Measurements from ENCODE around the gene B4GALT3.
A peak's percentile ranks its signal among the peaks of the same experiment; 100 is the strongest.
"Not testable (repeated sequence)": the region's sequence is repeated elsewhere in the genome, so short reads cannot be mapped to it uniquely, and the experiment has no call there.

The B4GALT3 gene

GRCh38 chr1:161177112-161177935 is at the start of gene B4GALT3:
Gene B4GALT3 (minus strand): TSS chr1:161177507. CDS start chr1:161176060, 1,447 bp downstream.
- peak; percentile 92 for DNase-seq

DNA sequence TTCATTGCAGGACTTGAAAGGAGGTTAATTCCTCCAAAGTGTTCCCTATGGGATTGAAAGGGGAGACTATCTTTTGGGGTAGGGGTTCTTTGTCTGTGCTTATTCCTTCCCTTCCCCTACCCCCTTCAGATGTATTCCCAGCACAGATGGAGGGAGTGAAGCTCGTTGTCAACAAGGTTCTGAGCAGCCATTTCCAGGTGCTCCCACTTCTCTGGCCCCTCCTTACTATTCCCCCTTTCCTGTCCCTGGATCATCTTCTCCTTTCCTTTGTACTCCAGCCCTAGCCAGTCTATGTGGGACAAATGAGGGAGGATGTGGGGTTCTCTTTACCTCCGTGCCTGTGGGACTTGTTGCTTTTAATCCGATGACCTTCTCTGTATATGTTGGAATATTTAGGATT is 49.5 kb upstream of the B4GALT3 start:
- no peak for DNase-seq

GRCh38 chr1:161226320-161226711 is 49.0 kb upstream of the B4GALT3 start:
- no peak for DNase-seq

DNA sequence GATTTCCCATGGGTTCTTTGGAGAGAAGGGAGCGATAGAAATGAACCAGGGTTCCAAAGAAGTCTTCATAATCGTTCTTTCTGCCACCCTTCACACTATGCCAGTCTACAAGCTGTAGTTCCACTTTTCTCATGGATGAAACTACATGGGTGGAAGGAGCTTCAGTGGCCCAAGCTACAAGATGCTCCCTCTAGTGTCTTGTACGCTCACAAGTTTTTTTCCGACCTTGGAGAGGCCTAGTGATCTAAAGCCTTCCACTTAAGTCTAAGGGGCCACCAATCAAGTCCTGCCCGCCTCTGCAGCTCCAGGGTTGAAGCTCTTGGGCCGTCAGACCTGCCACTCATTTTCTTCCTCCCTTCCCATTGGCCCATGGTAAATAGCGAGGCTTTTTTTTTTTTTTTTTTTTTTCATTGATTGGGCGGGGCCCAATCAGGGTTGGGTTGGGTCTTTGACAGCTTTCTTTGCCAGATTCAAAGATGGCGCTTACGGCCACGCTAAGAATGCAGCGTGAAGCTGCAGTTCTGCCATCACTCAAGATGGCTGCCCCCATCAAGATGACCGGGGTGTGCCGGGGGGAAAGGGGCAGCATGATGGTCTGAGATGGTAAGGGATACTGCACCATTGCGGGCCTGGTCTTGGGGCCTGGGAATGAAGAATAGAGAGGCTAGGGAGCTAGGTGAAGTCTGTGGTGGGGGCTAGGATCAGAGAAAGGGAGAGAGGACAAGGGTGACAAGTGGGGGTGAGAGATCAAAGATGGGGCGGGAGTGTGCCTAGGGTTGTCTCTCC is 48.4 kb upstream of the B4GALT3 start, which contains the start of gene TOMM40L:
TOMM40L (plus strand) TSS at position 527 of the 786 bp plus-strand sequence. CDS start 430 bp downstream, outside the sequence.
- DNase-seq = peak; percentile 97

DNA sequence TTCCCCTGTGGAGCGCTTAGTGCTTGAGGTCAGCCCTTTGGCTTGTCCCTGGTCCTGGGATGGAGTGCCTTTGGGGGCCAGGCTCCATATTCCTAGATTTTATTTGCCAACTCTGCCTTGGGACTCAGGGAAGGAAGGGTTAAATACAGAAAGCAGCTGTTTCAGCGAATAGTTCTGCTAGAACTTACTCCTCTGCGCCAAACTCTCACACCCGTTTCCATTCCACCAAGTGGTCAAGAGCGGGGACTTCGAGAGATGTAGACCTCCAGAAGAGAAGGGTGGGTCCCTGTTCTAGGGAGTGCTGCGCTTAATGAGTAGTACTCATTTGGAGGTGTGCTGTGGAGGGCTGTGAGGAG is 47.8 kb upstream of the B4GALT3 start:
- no peak for DNase-seq

DNA sequence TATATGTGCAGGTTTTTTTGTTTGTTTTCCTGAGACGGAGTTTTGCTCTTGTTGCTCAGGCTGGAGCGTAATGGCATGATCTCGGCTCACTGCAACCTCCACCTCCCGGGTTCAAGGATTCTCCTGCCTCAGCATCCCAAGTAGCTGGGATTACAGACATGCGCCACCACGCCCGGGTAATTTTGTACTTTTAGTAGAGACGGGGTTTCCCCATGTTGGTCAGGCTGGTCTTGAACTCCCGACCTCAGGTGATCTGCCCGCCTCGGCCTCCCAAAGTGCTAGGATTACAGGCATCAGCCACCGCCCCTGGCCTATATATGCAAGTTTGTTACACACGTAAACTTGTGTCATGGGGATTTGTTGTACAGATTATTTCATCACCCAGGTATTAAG is 47.4 kb upstream of the B4GALT3 start:
- DNase-seq = not testable (repeated sequence)

DNA sequence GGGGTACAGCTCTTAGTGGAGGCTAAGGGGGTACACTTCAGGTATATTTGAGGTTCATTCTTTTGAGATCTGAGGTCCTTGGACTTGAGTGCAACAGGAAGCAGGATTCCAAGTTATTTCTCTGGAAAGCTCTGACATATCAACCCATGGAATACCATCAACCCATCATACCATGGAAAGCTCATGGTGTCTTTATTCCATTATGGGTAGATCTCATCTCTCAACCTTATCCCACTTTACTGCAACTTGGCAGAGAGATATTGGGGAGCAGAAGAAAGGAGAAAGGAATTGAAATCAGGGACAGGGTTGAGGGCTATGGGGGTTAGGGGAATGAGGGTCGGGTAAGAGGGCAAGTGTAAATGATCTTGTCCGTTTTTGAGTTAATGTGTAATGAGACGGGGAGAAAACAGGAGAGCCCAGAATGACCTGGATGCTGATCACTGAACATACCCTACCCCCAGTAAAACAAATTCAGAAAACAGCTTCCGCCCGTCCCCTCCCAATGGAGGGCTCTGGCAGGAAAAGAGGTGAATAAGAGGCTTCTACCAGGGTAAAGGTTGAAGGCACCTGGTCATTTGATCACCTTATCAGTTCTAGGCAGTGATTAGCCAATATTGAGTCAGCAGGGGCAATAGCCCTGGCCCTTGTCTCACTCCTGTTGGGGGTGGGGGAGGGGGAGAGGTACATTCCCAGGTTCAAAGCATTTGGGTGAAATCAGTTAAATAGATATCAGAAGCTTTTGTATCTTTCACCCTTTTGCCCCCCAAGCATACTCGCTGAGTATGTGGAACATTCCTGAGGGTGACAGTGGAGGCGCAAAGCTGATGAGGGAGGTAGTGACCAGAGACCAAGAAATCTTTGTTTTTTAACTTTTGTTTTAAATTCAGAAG is 46.7 kb upstream of the B4GALT3 start:
- DNase-seq = no peak

GRCh38 chr1:161222175-161223019 is 45.1 kb upstream of the B4GALT3 start:
- DNase-seq = no peak

DNA sequence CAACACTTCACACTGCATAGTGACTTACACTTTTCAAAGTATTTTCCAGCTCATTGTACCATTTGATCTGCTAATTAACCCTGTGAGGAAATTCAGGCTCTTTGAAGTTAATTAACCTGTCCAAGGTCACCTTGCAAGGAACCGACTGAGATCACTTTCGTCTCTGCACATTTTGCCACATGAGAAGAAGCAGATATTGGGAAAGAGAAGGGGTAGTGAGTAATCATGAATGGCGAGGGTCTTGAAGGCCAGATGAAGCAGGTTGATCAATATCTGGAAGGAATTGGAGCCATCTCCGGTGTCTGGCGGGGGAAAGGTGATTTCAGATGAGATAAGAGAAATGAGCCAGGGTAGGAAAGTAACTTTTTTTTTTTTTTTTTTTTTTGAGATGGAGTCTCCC is 42.7 kb upstream of the B4GALT3 start:
- no peak for DNase-seq

DNA sequence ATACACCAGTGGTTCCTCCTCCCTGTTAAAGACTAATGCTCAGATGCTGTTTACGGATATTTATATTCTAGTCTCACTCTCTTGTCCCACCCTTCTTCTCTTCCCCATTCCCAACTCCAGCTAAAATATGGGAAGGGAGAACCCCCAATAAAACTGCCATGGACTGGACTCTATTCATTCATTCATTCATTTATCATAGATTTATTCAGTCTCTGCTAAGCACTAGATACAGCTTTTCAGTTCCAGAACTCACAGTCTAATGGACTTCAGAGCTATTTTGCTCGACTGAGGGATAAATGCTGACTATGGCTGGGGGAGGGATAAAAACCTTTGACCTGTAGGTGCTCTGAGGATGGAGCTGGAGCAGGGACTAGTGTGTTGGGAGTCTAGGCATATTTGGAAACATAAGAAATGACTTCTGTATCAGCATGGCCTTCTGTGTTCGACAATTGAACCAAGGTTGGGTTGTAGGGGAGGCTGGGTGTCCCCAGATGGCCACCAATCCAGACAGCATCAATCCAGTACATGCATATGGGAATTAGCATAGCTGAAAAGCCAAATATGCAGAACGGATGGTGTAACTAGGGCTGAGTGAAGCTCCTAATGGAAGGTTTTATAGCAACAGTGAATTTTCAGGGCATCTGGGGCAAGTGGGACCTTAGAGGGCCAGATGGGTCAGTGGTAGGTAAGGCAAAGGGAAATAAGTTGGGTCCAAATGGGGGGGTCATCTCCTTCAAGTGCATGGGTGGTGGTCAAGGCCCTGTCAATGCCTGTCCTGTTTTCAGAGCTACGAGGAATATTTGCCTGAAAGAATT is 42.0 kb upstream of the B4GALT3 start:
- DNase-seq = no peak

DNA sequence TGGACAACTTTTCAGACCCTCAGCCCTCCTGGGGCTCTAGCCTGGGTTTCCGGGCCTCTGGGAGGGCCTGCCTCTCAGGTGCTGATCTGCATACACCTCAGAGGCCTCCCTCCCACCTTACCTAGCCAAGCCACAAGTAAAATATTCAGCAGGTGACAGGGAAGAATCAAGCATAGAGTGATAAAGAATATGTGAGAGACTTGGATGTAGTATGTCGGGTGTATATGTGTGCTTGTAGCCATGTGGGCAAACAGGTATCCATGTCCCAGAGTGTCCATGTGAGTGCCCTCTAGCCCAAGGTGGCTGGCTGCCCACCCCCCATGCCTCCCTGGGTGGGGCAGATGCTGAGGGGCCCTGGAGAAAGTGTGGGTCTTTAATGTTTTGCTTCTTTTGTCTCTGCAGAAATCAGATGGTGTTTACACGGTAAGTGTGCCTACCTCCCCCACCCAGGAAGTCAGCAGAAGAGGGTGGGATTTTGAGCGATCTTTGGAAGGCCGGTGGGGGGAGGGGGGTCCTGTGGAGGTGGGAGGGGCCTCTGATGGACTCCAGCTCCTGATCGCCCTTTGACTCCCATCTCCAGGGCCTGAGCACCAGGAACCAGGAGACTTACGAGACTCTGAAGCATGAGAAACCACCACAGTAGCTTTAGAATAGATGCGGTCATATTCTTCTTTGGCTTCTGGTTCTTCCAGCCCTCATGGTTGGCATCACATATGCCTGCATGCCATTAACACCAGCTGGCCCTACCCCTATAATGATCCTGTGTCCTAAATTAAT is 41.2 kb upstream of the B4GALT3 start:
- no peak for DNase-seq

GRCh38 chr1:161217831-161218230 is 40.5 kb upstream of the B4GALT3 start:
- no peak for DNase-seq

GRCh38 chr1:161216945-161217712 is 39.8 kb upstream of the B4GALT3 start:
- DNase-seq = peak; percentile 27

GRCh38 chr1:161215076-161215475 is 37.8 kb upstream of the B4GALT3 start, which contains the start of gene FCER1G:
Gene FCER1G (plus strand): TSS chr1:161215295. CDS start chr1:161215322, 27 bp downstream.
- DNase-seq = peak; percentile 24

- DNase-seq = no peak
These were observed 37.1 kb upstream of the B4GALT3 start for GRCh38 chr1:161214369-161214768.

DNA sequence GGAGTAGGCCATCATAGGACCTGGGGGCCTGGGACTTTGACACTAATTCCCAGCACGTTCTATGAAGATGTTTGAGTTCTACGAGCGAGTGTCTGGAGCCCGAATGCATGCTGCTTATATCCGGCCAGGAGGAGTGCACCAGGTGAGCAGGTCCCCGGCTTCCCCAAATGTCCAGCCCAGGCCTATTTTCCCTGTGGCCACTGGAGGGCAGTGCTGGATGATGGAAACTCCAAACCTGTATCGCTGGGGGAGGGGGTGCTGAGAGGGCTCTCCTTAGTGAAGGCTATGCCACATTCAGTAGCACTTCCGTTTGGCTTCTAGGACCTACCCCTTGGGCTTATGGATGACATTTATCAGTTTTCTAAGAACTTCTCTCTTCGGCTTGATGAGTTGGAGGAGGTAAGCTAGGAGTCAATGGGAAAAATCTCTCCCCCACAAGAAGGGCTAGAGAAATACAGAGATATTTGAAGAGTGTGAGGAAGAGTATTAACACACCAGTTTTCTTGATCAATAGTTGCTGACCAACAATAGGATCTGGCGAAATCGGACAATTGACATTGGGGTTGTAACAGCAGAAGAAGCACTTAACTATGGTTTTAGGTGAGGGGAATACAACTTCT is 32.6 kb upstream of the B4GALT3 start:
- peak; percentile 80 for DNase-seq

DNA sequence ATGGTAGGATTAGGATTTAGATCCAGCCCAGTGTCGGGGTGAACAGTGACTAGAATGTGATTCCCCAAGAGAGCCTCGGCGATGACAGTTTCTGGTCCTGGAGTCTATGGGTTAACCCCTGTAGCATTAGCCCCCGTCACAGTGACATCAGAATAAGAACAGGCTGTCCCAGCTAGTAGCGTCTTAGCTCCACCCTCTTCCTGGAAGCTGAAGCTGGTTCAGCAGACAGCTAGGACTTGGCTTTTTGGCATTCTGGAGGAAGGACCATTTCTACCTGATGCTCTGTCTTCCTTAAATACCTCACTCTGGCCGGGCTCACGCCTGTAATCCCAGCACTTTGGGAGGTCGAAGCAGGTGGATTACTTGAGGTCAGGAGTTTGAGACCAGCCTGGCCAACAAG is 29.9 kb upstream of the B4GALT3 start:
- DNase-seq = no peak

DNA sequence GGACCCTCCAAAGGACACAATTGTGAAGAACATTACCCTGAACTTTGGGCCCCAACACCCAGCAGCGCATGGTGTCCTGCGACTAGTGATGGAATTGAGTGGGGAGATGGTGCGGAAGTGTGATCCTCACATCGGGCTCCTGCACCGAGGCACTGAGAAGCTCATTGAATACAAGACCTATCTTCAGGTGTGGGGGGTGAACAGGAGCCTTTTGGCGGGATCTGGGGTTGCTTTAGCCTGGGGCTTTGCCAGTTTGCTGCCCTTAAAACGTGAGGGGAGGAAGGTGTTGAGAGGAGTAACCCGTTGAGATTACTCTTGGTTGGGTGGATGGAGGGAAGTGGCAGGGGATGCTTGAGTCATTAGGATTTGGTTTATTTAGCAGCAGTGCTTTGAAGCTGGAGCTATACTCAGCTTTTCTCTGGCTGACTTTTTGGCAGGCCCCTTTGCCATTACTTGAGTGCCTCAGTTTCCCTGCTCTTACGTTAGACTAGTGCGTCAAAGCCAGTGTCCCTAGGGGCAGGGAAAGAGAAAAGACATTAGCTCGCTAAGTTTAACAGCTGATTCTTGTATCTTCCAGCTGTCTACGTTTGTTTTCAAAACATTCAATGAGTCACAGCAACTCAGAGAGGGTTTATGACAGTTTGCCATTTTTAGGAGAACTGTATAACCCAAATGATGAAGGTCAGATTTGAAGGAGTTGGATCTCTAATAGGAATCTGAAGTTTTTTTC is 29.3 kb upstream of the B4GALT3 start:
- DNase-seq = no peak

Measured in CD4-positive, alpha-beta T cell treated with Interleukin-21 for 1 hour (primary cell).